GM18505 (cell line): Measurements from ENCODE around the gene CNOT4.

Experiments used
- ATAC-seq: cut with Tn5 transposase; IDR thresholded peaks from one replicate; pipeline ENCODE4 v1.9.1; 2021; ENCODE audit not compliant: unreplicated experiment
- POLR2A ChIP-seq: IDR thresholded peaks from 4 replicates; pipeline ENCODE4 v1.6.1; 2011; ENCODE audit warnings: borderline replicate concordance; ENCODE audit not compliant: insufficient read depth, insufficient read length; ENCODE audit errors: extremely low read depth

Gene CNOT4

GRCh38 chr7:135509839-135510591 lies at the start of gene CNOT4:
TSS of gene CNOT4 (minus strand) at chr7:135510102. CDS start at chr7:135438331, 71,771 bp downstream.
- ATAC-seq = peak; percentile 97

GRCh38 chr7:135558881-135559280 lies 49.0 kb upstream of the CNOT4 start:
- ATAC-seq = no peak
- TF ChIP-seq POLR2A = no peak

More at GRCh38 chr7:135509839-135510591, at the start of gene CNOT4:
- TF ChIP-seq POLR2A = peak; percentile 90

GRCh38 chr7:135558337-135558767 lies 48.5 kb upstream of the CNOT4 start:
- TF ChIP-seq POLR2A = no peak
- peak; percentile 63 for ATAC-seq

- peak; percentile 63 for ATAC-seq
- peak; percentile 84 for TF ChIP-seq POLR2A
These were observed 47.8 kb upstream of the CNOT4 start, which contains the start of gene NUP205 for GRCh38 chr7:135557455-135558336. TSS of gene NUP205 (plus strand) at chr7:135557917. CDS start at chr7:135557945, 28 bp downstream.

- no peak for ATAC-seq
- no peak for TF ChIP-seq POLR2A
These were observed 43.4 kb upstream of the CNOT4 start for GRCh38 chr7:135553346-135553745.

GRCh38 chr7:135552148-135552547 lies 42.2 kb upstream of the CNOT4 start:
- ATAC-seq = no peak
- TF ChIP-seq POLR2A = no peak

- no peak for TF ChIP-seq POLR2A
- ATAC-seq = no peak
These were observed 40.3 kb upstream of the CNOT4 start for GRCh38 chr7:135550196-135550595.

GRCh38 chr7:135541029-135541428 lies 31.1 kb upstream of the CNOT4 start:
- no peak for ATAC-seq
- no peak for TF ChIP-seq POLR2A

GRCh38 chr7:135539629-135540028 lies 29.7 kb upstream of the CNOT4 start:
- no peak for ATAC-seq
- TF ChIP-seq POLR2A = no peak

- no peak for TF ChIP-seq POLR2A
- ATAC-seq = no peak
These were observed 28.5 kb upstream of the CNOT4 start for GRCh38 chr7:135538376-135538775.

- no peak for TF ChIP-seq POLR2A
- no peak for ATAC-seq
These were observed 28.0 kb upstream of the CNOT4 start for GRCh38 chr7:135537905-135538304.

- no peak for TF ChIP-seq POLR2A
- no peak for ATAC-seq
These were observed 27.6 kb upstream of the CNOT4 start for GRCh38 chr7:135537453-135537852.

GRCh38 chr7:135536150-135536549 lies 26.2 kb upstream of the CNOT4 start:
- TF ChIP-seq POLR2A = no peak
- ATAC-seq = no peak

GRCh38 chr7:135527025-135527424 lies 17.1 kb upstream of the CNOT4 start:
- ATAC-seq = no peak
- TF ChIP-seq POLR2A = no peak

- no peak for TF ChIP-seq POLR2A
- ATAC-seq = no peak
These were observed 15.5 kb upstream of the CNOT4 start for GRCh38 chr7:135525426-135525825.

GRCh38 chr7:135523146-135523545 lies 13.2 kb upstream of the CNOT4 start:
- no peak for TF ChIP-seq POLR2A

More at GRCh38 chr7:135523146-135523545, 13.2 kb upstream of the CNOT4 start:
- ATAC-seq = no peak
